K562 (cell line): ENCODE data around the gene KISS1. TPM values are rescaled to one million over a fixed set of nuclear protein-coding genes. Genes with fewer than 3 reads are reported as not detected.

Experiments
- ATAC-seq: fragments of 200-7000 bp; cut with Tn5 transposase; 3 replicates; pipeline ENCODE4 v1.9.1; 2020; ENCODE audit warnings: moderate library complexity
- BruUV-seq: library from RNA; stranded (reverse); fragments of 400-500 nt; replicated peaks from 2 replicates; lab custom pipeline; 2021; lab: Mats Ljungman, UMichigan
- CTCF ChIA-PET: fragments of 300-600 bp; formaldehyde crosslinking; extraction: SDS; loops from one replicate; lab custom pipeline; 2021; ENCODE audit warnings: low intra/inter-chr PET ratio; lab: Yijun Ruan, JAX
- POLR2A ChIA-PET: fragments of 300-600, 350-650 bp; sonication (Branson Sonifier 250); formaldehyde crosslinking; extraction: SDS; loops from one replicate; lab custom pipeline; 2021; ENCODE audit warnings: antibody characterized with exemption, inconsistent platforms; lab: Yijun Ruan, JAX
- DNase-seq, 4 experiments: peaks; one replicate each; pipeline versions ENCODE4 v3.0.0 to v3.0.0-alpha.2; 2011 to 2018; ENCODE audit warnings: low spot score in 3 of 4, mixed read lengths in 3 of 4; ENCODE audit errors: extremely low read depth in 1 of 4
- FAIRE-seq: peaks from 2 replicates; lab custom pipeline; 2011; peaks lifted over from hg19 to GRCh38; lab: Jason Lieb, UNC
- H2AFZ ChIP-seq: 2 replicates; pipeline ENCODE4 v1.6.0; 2011; ENCODE audit warnings: low read depth, low read length, control low read depth, inconsistent platforms
- H3K27ac ChIP-seq: fragments of 200-600 bp; 3 replicates; pipeline ENCODE4 v1.8.0; 2011; ENCODE audit warnings: low read depth, mild to moderate bottlenecking, control low read depth, inconsistent platforms, low read length, moderate library complexity, mixed read lengths; ENCODE audit errors: extremely low read depth
- H3K27me3 ChIP-seq, 2 experiments: fragments of 300-600 bp in 1 of 2; 2 replicates in 1 of 2; 3 replicates in 1 of 2; pipeline versions ENCODE4 v1.6.0 to v1.8.0; 2011; ENCODE audit warnings: inconsistent platforms in 2 of 2, low read length in 2 of 2, mild to moderate bottlenecking in 1 of 2, mixed read lengths in 1 of 2, moderate library complexity in 1 of 2; ENCODE audit not compliant: control insufficient read depth in 2 of 2, insufficient read depth in 2 of 2
- H3K36me3 ChIP-seq: fragments of 300-600 bp; 3 replicates; pipeline ENCODE4 v1.8.0; 2011; ENCODE audit warnings: mild to moderate bottlenecking, low read length, inconsistent platforms; ENCODE audit not compliant: control insufficient read depth, insufficient read depth
- H3K4me1 ChIP-seq, 2 experiments: fragments of 200-600 bp in 1 of 2; replicated peaks in 1 of 2; 2 replicates in 1 of 2; 3 replicates in 1 of 2; pipeline versions ENCODE4 v1.5.1 to v1.8.0; 2011; ENCODE audit warnings: inconsistent platforms in 2 of 2, low read length in 2 of 2, mild to moderate bottlenecking in 1 of 2, mixed read lengths in 1 of 2, moderate library complexity in 1 of 2; ENCODE audit not compliant: control insufficient read depth in 2 of 2, insufficient read depth in 2 of 2
- H3K4me2 ChIP-seq: 2 replicates; pipeline ENCODE4 v1.6.1; 2011; ENCODE audit warnings: low read length, control low read depth, inconsistent platforms, mixed read lengths; ENCODE audit not compliant: insufficient read depth
- H3K4me3 ChIP-seq: fragments of 200-600 bp; sonication (generic), shearing (Covaris generic); 2 replicates; pipeline ENCODE4 v1.5.1; 2016; ENCODE audit warnings: control low read depth, inconsistent platforms
- H3K79me2 ChIP-seq: fragments of 200-600 bp; 3 replicates; pipeline ENCODE4 v1.8.0; 2011; ENCODE audit warnings: low read length, inconsistent platforms; ENCODE audit not compliant: control insufficient read depth, insufficient read depth
- H3K9ac ChIP-seq, 2 experiments: 2 replicates each; pipeline versions ENCODE4 v1.6.0 to v1.6.1; 2011; ENCODE audit warnings: low read depth in 2 of 2, low read length in 2 of 2, control low read depth in 1 of 2, inconsistent platforms in 1 of 2, mild to moderate bottlenecking in 1 of 2, mixed read lengths in 1 of 2; ENCODE audit not compliant: insufficient read depth in 1 of 2
- H3K9me1 ChIP-seq: one replicate; pipeline ENCODE4 v1.6.0; 2011; ENCODE audit warnings: inconsistent platforms, mild to moderate bottlenecking, low read length, moderate library complexity; ENCODE audit not compliant: control insufficient read depth, insufficient read depth
- H3K9me3 ChIP-seq: replicated peaks from 2 replicates; pipeline ENCODE4 v1.5.1; 2011; ENCODE audit warnings: low read depth, low read length, inconsistent platforms; ENCODE audit not compliant: control insufficient read depth, insufficient read depth
- H4K20me1 ChIP-seq: replicated peaks from 2 replicates; pipeline ENCODE4 v1.6.1; 2011; ENCODE audit warnings: low read length, inconsistent platforms, mixed read lengths; ENCODE audit not compliant: control insufficient read depth, insufficient read depth
- FOXK1 ChIP-seq: sonication (generic); formaldehyde crosslinking; IDR thresholded peaks from 2 replicates; pipeline ENCODE4 v1.8.0; 2022; ENCODE audit warnings: missing genetic modification reagents, mild to moderate bottlenecking, borderline replicate concordance
- PCBP2 ChIP-seq: fragments of 200-400 bp; formaldehyde crosslinking; IDR thresholded peaks from 2 replicates; pipeline ENCODE4 v1.6.1; 2018; ENCODE audit warnings: low read length, low read depth, mild to moderate bottlenecking, moderate library complexity; ENCODE audit not compliant: poor library complexity, severe bottlenecking
- SETDB1 ChIP-seq: IDR thresholded peaks from one replicate; pipeline ENCODE4 v1.6.1; 2012; ENCODE audit warnings: low read length, control low read depth, inconsistent platforms
- ZNF165 ChIP-seq: fragments of 250-450 bp; sonication (Bioruptor Pico); IDR thresholded peaks from 2 replicates; pipeline ENCODE4 v1.4.0; 2020; ENCODE audit warnings: borderline replicate concordance
- WGBS: fragments of 100-300 bp; shearing (Covaris generic); methylation state at CpG from one replicate; pipeline ENCODE4 v1.1.6; 2016; ENCODE audit warnings: low coverage, mixed read lengths; ENCODE audit not compliant: insufficient coverage; ENCODE audit errors: missing lambda C conversion rate; 5-methylcytosine and 5-hydroxymethylcytosine counted together
- in situ Hi-C: fragments of 300-500 bp; cut with MboI; formaldehyde crosslinking; loops from 4 replicates; pipeline ENCODE4 v1.15.0; 2018; ENCODE audit warnings: inconsistent platforms, mixed read lengths
- intact Hi-C: fragments of 100-400 bp; cut with micrococcal nuclease; formaldehyde crosslinking; loops from 2 replicates; pipeline ENCODE4 v1.14.2; 2022
- polyA plus RNA-seq, 8 experiments: library from polyadenylated mRNA; depleted of rRNA in 4 of 8; stranded (reverse) in 5 of 8; unstranded in 3 of 8; fragments of >200 nt; fragmentation: Nextera tagmentation in 2 of 8; fragmentation: Illumina TruSeq in 1 of 8; extraction: Ambion mirVana in 2 of 8; extraction: Trizol in 1 of 8; gene quantifications; 2 replicates each; pipeline versions ENCODE4 v1.2.1 to v1.2.3, GENCODE V29; 2011 to 2014; ENCODE audit warnings: inconsistent platforms in 1 of 8, missing spikeins in 1 of 8
- total RNA-seq, 7 experiments: library from RNA; depleted of rRNA in 6 of 7; stranded (reverse); fragments of >200 nt in 6 of 7; fragmentation: Illumina TruSeq in 2 of 7; extraction: Trizol in 2 of 7; gene quantifications; 2 replicates each; pipeline versions ENCODE4 v1.2.1 to v1.2.3, GENCODE V29; 2011 to 2021; ENCODE audit warnings: low replicate concordance in 1 of 7
- TF ChIP-seq, protein P1 (sequence below): sonication (generic); formaldehyde crosslinking; IDR thresholded peaks from 2 replicates; pipeline ENCODE4 v1.8.1; 2022; ENCODE audit warnings: missing genetic modification reagents
- TF ChIP-seq, protein P2 (sequence below): fragments of 450-650 bp; formaldehyde crosslinking; IDR thresholded peaks from 2 replicates; pipeline ENCODE4 v1.4.0; 2020; ENCODE audit warnings: mild to moderate bottlenecking

Gene KISS1
- total and polyA plus RNA-seq, 9 of the 15 experiments (the other 6 are each of a cell fraction or from before 2014, with no cell fraction given) = 0.31 TPM; not detected in 8

DNA sequence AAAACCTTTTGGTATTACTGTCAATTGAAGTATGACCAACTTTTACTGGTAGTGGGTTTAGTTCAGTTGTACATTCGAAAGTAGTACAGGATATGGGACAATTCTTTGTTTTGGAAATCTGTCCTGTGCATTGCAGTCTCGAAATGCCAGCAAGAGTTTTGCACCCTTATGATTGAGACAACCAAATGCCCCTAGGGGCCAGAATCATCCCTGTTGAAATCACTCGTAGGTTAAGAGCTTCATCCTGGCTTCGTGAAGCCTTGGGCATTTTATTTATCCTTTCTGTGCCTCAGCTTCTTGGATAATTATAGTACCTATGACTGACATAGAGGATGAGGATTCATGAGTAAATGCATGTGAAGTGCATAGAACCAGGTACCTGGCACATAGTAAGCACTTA lies 19.9 kb upstream of the KISS1 start:
- Histone ChIP-seq H4K20me1 (peaks cover 1% of the 10 kb centered on the region; the same call in 1 of the 2 replicates), H2AFZ (no peak overlapping the region), H3K9me1 (no peaks in the 10 kb centered on the region), H3K9me3 (no peaks in the 10 kb centered on the region), H3K27ac (no peak overlapping the region), H3K4me3 (no peak overlapping the region), H3K27me3 (peaks cover 3 to 31% of the 10 kb centered on the region in 2 experiments; a peak in 2 of 5 replicates), H3K4me2 (no peak overlapping the region), H3K9ac (no peak overlapping the region), H3K4me1 (peaks cover 0 to 10% of the 10 kb centered on the region in 2 experiments; a peak in 3 of 5 replicates), H3K79me2 (no peaks in the 10 kb centered on the region), H3K36me3 (no peaks in the 10 kb centered on the region)
- DNase-seq (no peak), FAIRE-seq (no peak), ATAC-seq (no peak)
- intact Hi-C loops (no loop called here), in situ Hi-C loops (no loop called here)
- ChIA-PET POLR2A (interaction anchor here (0.6 to 0.7 kb wide), 2 partner anchors 68 to 104 kb away, joined by 3 to 4 read pairs; no protein-coding TSS in a partner anchor), CTCF (no interaction called here)
- 2% methylated on average over 4 of the region's 4 CpGs for WGBS
- no TSS peak for BruUV-seq
- TF ChIP-seq FOXK1 (CRISPR knock-in tag) (no peak), SETDB1 (no peak), PCBP2 (no peak), ZNF165 (CRISPR knock-in tag) (no peak)
- TF ChIP-seq, protein P1, sequence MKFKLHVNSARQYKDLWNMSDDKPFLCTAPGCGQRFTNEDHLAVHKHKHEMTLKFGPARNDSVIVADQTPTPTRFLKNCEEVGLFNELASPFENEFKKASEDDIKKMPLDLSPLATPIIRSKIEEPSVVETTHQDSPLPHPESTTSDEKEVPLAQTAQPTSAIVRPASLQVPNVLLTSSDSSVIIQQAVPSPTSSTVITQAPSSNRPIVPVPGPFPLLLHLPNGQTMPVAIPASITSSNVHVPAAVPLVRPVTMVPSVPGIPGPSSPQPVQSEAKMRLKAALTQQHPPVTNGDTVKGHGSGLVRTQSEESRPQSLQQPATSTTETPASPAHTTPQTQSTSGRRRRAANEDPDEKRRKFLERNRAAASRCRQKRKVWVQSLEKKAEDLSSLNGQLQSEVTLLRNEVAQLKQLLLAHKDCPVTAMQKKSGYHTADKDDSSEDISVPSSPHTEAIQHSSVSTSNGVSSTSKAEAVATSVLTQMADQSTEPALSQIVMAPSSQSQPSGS = no peak
- TF ChIP-seq, protein P2, sequence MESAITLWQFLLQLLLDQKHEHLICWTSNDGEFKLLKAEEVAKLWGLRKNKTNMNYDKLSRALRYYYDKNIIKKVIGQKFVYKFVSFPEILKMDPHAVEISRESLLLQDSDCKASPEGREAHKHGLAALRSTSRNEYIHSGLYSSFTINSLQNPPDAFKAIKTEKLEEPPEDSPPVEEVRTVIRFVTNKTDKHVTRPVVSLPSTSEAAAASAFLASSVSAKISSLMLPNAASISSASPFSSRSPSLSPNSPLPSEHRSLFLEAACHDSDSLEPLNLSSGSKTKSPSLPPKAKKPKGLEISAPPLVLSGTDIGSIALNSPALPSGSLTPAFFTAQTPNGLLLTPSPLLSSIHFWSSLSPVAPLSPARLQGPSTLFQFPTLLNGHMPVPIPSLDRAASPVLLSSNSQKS (CRISPR knock-in tag) = no peak
